Fibroblast of skin of left quadriceps (primary cell): ENCODE data around the gene ZNF239.
A peak's percentile ranks its signal among the peaks of the same experiment; 100 is the strongest.
"Not testable (repeated sequence)": the region's sequence is repeated elsewhere in the genome, so short reads cannot be mapped to it uniquely, and the experiment has no call there.

Source experiments
- DNase-seq, 2 experiments: peaks; one replicate each; pipeline ENCODE4 v3.0.0-alpha.2; 2013; ENCODE audit warnings: low read depth in 2 of 2

Gene ZNF239

DNA sequence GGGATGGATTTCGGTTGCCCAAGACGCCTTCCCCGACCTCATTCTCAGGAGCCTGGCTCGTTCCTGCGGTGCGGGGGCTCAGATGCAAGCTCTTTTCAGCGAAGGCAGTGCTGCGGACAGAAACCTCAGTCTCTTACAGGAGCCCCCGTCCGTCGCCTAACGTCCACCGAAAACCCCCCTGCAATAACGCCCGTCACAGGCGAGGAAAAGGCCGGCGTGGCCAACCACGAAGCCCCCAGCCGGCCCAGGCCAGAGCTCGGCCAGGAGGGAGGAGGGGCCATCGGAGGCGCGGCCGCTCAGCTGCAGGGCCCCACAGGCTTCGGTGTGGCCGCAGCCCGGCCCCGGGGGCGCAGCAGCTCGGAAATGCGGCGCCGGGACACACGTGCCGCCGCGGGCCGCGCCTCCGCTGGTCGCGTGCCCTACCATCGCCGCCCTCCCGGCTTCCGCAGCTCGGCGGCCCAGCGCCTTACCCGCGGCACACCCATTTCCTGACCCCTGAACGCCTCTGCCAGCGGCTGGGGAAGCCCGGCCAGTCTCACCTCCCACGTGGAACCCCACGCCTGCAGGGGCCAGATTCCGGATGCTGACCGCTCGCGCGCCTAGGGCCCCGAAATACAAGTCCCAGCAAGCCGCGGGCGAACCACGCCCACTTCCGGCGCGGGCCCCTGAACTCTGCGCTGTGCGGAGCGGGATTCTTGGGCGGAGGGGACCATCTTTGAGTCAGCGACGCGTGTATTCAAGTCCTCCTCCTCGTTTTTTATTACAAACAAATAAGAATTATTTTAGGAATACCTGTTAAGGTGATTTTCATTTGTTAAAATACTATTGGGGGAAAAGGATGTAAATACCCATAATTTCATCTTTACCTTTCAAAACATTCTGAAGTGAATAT, at the start of gene ZNF239:
Gene ZNF239 (minus strand): TSS at position 616 of the 892 bp plus-strand sequence. CDS start 16,537 bp downstream, outside the sequence.
- peak; percentile 62 to 65 for DNase-seq

DNA sequence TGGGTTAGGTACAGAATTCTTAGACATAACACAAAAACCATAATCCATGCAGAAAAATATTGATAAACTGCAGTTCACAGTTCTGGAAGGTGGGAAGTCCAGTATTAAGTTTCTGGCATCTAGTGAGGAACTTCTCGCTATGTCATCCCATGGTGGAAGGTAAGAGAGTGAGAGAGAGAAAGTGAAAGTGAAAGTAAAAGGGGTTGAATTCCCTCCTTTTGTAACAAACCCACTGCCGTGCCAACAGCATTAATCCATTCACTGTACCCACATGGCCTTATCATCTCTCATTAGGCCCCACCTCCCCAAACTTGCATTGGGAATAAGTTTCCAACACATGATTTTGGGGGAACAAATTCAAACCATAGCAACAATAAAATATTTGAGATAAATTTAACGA, 48.9 kb upstream of the ZNF239 start:
- DNase-seq, result no peak

DNA sequence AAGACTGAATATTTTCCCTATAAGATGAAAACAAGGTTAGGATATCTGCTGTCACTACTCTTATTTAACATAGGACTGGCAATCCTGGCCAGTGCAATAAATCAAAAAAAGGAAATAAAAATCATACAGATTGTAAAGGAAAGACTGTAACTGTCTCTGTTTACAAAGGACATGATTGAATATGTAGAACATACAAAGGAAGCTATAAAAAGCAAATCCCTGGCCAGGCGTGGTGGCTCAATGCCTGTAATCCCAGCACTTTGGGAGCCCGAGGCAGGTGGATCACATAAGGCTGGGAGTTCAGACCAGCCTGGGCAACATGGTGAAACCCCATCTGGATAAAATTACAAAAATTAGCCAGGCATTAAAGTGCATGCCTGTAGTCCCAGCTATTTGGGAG, 47.6 kb upstream of the ZNF239 start:
- no peak for DNase-seq

DNA sequence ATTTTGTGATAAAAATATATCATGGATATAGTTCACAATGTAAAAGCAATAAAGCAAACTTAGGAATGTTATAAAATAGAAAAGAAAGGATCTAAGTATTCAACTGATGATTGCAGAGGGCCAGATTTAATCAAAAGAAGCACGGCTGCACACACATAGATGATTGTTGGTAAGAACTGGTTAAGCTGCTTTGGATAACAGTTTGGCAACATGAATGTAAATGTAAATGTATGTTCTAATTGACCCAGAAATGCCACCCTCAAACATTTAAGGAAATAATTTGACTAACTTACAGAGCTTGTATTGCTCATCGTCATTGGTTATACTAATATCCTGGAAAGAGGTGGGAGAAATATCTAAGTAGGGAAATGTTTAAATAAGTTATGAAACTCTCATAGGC, 45.0 kb upstream of the ZNF239 start:
- no peak for DNase-seq

DNA sequence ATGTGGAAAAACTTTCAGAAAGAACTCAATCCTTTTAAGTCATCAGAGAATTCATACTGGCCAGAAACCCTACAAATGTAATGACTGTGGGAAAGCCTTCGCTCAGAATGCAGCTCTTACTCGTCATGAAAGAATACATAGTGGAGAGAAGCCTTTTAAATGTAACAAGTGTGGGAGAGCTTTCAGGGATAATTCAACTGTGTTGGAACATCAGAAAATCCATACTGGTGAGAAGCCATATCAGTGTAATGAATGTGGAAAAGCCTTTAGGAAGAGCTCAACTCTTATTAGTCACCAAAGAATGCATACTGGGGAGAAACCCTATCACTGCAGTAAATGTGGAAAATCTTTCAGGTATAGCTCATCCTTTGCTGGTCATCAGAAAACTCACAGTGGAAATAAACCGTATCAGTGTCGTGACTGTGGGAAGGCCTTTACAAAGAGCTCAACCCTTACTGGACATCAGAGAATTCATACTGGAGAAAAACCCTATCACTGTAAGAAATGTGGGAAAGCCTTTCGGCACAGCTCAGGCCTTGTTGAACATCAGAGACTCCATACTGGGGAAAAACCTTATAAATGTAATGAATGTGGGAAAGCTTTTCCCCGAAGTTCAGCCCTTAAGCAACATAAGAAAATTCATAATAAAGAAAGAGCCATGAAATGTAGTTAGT, 42.4 kb upstream of the ZNF239 start:
- no peak for DNase-seq

DNA sequence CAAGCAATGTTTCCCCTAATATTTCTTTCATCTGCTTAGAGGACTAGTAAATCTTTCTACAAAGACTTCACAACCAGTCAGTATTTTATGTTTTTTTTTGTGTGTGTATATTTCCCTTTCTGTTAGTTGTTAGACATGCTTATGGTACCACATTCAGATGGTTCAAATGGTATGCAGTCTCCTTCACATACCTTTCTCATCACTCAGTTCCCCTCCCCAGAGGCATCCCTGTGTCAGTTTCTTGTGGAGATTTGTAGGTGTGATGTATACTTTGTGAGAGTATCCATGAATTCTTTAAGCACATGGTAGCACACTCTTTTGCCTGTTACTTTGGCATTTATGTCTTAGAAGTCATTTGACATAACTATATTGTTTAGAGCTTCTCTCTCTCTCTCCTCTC, 36.2 kb upstream of the ZNF239 start:
- DNase-seq, result peak in 1 of 2 experiments; percentile 29

DNA sequence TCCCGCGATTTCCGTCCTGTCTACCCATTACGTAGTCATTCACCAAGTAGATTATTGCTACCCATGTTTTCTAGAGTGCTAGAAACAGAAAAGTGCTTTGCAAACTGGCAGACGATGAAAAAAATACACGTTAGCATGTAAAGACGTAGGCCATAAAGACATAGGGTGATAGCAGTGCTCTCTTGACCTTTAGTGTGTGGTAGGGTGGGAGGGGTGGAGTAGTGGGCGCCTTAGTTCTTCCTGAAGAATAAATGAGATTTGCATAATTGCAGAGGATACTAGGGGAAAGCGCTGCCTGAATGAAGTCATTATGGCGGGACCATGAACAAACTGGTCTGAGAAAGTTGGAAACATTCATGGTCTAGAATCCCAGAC, 32.8 kb upstream of the ZNF239 start:
- no peak for DNase-seq

DNA sequence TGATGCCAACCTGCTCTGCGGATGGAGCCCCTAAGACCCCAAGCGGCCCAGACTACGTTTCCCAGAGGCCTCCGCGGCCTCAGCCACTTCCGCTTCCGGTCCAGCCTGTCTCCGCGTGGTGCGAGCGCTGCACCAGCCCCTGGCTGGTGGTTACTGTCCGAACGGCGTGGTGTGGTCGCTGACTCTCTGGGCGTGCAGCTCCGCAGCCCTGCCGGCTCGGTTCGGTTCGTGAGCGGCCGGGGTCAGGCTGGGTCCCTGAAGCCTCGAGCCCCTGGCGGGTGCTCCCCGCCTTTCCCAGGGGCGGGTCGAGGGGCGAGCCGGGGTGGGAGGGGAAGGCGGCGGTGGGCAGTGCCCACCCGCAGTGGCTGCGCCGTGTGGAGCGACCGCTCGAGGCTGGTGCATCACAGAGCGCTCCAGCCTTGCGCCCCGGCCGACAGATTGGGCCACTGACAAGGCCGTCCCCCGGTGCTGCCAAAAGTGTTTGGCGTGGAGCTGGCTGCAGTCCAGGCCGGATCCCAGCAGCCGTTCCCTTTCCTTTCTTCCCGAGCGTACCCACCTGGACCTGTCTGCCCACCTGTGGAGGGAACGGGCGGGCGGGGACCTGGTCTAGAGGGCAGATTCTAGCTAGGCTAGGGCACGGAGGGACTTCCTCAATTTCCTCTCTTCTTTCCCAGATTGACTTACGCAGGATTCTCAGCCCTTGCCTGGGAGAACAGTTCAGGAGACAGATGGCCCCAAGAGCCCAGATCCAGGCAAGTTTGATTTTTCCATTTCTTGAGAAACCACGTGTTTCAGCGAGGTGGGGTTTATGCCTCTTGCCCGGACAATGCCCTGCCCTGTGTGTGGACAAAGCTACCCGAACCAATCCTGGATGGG, 32.1 kb upstream of the ZNF239 start, which contains the start of gene ZNF485:
Gene ZNF485 (plus strand): TSS at position 116 of the 876 bp plus-strand sequence. CDS start 613 bp downstream, at position 729.
- peak; percentile 34 to 39 for DNase-seq

DNA sequence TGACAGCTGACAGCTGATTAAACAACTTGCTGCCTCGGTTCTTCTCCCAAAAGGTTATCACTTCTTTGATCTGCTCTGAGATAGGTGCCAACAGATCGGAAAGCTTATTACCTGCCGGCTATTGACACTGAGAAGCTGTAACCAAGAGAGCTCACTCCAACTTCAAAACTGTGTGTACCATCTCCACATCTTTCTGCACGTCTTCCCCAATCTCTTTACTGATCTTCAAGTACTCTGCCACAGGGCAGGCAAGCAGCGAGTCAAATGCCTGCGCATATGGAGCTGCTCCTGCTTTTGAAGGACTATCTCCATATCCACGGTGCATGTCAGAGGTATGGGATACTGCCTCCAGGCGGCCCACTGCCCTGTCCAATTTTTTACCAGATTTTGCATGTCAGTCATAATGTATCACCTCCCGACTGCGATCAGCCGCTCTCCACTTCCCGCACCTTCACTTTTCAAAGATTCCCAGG, 31.5 kb upstream of the ZNF239 start:
- DNase-seq, result no peak

DNA sequence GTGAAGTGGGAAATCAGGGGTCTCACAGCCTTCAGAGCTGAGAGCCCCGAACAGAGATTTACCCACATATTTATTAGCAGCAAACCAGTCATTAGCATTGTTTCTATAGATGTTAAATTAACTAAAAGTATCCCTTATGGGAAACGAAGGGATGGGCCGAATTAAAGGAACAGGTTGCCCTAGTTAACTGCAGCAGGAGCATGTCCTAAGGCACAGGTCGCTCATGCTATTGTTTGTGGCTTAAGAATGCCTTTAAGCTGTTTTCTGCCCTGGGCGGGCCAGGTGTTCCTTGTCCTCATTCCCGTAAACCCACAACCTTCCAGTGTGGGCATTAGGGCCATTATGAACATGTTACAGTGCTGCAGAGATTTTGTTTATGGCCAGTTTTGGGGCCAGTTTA, 27.2 kb upstream of the ZNF239 start:
- DNase-seq, result not testable (repeated sequence)

DNA sequence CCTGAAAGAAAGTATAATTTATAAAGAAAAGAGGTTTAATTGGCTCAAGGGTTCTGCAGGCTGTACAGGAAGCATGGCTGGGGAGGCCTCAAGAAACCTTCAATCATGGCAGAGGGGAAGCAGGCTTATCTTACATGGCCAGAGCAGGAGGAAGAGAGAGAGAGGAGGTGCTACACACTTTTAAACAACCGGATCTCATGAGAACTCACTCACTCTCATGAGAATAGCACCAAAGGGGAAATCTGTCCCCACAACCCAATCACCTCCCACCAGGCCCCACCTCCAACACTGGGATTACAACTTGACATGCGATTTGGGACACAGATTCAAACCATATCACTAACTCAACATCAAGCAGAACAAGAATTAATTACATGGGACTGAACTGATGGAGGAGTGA, 24.9 kb upstream of the ZNF239 start:
- no peak for DNase-seq

DNA sequence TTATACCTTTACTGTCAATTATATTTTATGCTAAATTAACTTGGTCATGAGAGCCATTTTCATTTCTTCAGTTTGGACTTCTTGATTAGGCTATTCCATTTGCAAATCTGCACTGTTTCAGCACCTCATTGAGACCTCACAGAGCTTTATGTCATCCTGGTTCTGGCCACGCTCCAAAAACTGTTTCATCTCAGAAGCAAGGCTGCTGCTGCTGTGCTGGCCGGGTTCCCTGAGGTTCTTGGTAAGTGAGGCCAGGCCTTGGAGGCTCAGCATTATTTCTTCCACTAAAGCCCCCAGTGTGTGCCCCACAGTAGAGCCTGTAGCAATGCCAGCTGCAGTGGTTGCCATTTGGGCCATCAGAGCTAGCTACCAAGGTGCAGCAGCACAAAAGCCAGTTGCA, 24.0 kb upstream of the ZNF239 start:
- peak in 1 of 2 experiments; percentile 29 for DNase-seq

DNA sequence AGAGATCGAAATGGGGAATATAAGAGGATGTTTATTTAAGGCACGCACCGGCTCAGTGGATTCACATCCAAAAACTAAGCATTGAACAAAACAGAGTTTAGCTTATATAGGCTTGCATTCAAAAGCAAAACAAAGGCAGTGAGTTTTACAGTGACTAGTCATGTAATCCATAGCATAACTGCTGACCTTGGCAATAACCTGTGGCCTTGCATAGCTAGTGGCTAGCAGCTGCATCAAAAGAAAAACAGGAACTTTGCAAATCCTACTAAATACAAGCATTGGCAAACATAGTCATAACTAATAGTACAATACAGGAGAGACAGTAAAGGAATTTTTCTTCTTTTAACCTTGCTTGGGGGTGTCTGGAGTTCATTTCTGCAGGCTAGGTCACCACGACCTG, 22.1 kb upstream of the ZNF239 start:
- no peak for DNase-seq

DNA sequence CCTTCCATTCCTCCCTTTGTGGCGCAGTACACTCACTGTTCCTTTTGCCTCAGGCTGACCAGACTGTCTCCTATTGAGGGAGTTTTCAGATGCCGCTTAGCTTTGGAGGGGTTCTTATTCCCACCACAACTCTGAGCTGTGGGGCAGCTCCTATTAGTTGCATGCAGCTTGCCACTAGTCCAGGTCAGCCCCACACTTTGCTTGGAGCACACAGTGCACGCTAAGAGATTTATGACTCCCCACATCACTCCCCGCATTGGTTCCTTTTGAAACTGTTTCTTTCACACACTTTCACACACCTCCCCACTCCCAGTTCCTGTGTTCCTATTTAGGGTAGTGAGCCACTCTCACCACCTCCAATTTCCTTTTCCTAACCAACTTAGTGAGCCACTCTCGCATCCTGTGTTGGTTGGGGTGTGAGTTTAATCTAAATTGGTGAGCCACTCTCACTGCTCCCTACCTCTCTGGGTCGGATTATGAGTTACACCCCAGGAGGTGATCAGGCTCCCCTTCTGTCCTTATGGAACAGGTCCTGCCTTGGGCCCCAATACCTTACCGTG, 21.4 kb upstream of the ZNF239 start:
- no peak for DNase-seq

DNA sequence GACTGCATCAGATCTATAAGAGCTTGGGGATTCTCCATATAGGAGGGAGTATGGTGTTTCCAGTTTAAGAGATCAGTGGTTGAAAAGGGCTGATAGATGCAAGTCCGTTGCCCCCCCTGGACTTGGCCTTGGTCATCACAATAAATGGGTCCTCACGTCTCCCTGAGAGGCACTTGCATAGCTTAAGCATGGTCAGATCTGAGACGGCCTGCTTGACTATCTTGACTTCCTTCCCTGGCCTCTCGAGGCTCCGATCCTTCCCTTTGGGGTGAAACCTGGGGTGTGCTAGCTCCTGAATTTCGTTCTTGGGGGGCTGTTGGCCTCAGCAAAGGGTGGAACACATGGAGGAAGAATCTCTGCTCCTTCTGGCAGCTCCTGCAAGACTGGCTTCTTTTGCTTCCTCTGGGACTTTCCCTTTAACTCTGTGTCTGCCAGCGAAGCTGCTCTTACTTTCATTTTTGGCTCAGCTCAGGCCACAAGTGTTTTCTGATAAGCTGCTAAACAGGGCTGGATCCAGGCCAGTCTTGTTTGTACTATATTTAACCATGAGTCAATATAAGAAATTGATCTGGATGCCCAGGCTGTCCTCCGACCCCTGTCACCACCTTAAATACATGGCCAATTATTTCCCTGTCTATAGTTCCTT, 20.7 kb upstream of the ZNF239 start:
- DNase-seq, result no peak

DNA sequence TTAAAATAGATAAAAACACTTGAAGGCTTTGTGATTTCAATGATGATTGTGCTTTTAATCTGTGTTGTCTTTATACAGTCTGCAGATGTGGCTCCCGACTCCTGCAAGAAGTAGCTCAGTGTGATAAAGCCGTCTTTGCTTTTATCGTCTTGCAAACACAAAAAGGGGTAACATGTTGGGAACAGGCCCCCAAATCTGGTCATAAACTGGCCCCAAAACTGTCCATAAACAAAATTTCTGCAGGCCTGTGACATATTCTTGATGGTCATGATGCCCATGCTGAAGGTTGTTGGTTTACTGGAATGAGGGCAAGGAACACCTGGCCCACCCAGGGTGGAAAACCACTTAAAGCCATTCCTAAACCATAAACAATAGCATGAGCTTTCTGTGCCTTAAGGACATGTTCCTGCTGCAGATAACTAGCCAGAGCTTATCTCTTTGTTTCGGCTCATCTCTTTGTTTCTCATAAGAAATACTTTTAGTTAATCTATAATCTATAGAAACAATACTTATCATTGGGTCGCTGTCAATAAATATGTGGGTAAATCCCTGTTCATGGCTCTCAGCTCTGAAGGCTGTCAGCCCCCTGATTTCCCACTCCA, 17.0 kb upstream of the ZNF239 start:
- DNase-seq, result no peak

DNA sequence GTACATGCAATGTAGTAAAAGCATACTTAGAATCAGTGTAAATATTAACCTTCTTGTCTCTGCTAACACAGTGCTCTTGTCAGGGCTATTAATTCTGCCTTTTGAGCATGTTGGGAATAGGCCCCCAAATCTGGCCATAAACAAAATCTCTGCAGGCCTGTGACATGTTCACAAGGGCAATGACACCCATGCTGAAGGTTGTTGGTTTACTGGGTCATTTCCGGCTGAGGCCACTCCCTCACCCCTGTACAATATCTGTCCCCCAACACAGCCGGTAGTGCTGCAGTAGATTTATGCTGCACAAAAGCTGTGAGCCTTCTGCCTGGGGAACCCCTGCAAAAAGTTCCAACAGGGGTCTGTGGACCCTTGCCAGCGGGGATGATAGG, 12.3 kb upstream of the ZNF239 start:
- DNase-seq, result not testable (repeated sequence)

DNA sequence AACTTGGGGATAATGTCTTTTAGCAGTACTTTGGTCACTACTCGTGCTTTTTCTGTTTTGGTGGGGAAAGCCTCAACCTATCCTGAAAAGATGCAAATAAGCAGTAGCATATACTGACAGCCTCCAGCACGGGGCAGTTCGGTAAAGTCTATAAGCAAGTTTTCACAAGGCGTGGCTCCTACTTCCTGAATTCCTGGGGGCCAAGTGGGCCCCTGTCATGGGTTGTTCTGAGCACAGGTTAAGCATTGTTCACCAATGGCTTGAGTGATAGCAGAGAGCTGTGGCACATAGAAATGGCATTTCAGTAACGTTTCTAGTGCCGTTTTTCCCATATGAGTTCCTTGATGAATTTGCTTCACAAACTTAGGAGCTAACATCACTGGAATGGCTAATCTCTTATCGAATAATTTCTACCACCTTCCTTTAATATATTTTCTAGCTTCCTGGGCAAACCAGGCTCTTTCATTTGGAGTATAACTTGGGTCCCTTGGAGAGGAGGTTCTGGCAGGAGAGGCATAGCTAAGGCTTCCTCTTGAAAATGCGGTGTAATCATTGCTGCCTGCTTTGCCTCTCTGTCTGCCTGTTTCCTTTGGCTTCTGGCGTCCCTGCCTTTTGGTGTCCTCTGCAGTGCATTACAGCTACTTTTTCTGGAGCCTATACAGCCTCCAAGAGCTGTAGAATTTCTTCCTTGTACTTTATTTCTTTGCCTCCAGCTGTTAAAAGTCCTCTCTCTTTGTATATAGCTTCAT, 11.7 kb upstream of the ZNF239 start:
- DNase-seq, result no peak

DNA sequence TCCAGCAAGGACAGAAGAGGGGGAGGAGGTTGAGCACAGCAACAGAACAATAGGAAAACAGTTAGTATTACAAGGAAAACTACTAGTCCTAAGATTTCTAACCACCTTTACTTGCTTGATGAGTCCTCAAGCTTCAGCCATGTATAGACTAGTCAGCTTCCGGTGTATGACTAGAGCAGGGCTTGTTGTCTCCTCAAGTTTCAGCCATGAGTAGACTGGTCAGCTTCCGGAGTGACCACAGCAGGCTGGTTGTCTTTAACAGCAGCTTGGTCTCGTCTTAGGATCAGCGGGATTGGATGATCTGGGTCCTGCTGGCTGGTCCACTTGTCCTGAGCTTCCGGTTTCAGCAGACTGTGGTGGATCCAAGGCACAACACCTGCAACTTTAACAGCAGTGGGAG, 10.6 kb upstream of the ZNF239 start:
- DNase-seq, result no peak

DNA sequence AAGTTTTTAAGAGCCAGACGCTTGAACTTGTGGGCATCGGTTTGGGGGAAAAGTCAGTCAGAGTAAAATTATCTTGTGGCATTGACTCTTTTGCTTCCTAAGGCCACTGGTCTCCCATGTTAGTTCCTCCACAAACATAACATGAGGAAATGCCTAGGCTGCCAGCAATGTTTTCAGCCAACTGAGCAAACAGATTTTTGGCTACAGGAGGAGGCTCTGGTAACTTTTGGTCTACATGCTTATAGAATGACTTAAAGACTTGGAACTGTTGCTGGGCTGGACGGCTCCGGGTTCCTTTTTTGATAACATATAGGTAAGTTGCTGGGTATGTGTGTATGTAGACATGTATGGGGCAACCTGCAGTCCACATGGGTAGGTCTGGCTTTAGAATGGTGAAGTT, 9.6 kb upstream of the ZNF239 start:
- DNase-seq, result no peak
